Endothelial cell of hepatic sinusoid (primary cell): ENCODE measurements around the gene TM4SF1.
"Not testable (repeated sequence)": the region's sequence is repeated elsewhere in the genome, so short reads cannot be mapped to it uniquely, and the experiment has no call there.

Experiments
- in situ Hi-C: cut with HindIII; loops from 2 replicates; pipeline ENCODE4 v1.10.0; 2017; ENCODE audit warnings: low sequenced_read_pairs

TM4SF1 gene

DNA sequence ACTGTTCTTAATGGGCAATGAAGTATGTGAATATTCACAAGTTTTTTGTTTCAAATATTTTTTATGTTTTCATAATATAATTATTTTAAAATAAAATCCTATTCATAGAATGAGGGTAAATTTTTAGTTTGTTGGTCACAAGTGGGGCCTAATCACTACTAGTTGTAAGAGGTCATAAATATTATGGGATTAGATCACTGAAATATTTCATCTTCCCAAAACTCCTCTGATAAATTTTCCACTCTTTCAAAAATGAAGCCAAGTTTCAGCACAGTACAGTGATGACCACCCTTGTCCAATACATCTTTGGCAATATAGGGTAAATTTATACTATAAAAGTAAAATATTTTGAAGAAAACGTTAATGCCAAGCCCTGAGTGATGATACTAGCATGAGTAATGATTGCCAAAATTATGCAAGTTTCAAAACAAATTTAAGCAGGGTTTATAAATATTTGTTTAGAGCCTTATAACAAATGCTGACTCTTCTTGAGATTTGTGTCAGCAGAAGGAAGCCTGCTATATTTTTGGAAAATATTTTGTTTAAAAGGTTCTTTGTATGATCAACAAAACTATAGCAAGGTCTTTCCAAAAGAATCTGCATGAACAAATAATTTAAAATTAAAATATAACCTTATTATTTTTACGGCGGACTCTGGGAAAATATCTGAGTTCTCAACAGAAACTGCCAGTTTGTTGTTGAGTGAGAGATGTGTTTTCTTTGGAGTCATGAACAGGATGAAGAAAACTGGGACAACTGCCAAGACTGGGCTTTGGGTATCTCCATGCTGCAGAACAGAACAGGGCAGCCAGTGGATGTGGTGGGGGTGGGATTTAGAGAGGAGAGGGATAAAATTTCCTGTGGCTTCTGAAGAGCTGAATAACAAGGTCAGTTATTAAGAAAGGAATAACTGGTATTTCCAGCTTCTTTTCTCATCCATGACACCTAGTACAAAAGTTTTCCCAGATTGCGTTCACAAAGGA lies 17.9 kb upstream of the TM4SF1 start:
- in situ Hi-C loops: no loop called here

DNA sequence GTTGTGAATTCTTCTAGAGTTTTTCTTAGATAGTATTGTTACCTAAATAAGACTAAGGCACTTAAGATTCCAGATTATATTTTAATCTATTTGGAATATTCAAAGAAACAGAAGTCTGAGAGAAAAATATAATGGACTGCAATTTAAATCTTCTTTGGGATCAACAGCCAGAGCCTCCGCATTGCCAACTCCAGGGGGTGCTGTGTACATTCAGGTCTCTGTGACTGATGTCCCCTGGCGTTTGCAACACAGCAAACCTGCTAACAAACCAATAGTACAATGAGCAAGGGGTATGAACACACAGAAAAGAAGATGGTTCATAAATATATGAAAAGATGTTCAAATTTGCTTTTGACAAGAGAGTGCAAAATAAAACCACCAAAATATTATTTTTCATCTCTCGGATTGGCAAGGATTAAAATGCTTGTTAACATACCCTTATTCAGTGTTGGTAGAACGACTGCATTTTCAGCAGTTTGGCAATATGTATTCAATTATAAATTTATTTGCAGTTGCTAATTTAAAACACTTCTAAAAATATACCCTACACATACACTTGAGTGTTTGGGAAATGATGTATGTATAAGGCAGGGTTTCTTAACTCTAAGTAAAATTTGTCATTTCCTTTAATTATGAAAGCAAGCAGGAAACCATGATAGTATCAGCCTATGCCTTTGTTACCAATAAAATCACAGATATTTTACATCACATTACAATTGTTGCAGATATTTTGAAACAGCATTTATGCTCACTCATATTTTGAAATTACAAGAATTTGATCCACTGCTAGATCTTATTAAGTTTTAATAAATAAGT lies 16.1 kb upstream of the TM4SF1 start:
- in situ Hi-C loops: no loop called here

DNA sequence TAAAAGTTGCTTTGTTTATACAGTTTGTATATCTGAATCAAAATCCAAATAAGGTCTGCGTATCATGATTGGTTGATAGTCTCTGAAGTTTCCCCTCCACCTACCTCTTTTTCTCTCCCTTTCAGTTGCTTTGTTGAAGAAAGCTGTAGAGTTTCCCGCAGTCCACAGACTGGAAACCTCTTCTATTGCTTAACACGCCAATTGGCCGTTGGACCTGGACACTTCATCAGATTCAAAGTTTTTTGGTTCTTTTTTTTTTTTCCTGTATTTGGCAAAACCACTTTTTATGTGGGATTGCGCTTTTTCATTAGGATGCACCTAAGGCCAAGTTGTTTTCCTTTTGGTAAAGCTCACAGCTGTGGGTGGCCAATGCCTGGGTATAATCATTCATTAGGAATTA lies 14.5 kb upstream of the TM4SF1 start:
- in situ Hi-C loops: no loop called here

DNA sequence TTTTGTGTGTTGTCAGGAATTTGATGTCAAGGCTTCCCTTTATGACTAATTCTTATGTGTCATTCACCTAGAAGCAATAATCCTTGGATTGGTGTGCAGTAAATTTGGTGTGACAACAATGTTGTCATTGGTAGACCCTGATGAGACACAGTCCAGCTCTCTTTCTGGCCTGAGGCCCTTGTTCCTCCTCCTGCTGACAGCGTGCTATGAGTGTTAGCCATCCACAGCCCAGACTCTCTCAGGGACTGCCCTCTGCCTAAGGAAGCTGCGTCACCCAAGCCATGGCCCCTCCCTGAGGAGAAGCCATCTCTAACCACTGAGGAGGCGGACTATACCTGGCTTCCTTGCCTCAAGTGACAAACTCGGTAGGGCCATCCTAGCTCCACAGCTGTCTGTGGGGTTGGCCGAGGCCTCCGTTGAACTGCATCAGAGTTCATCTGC lies 13.3 kb upstream of the TM4SF1 start:
- in situ Hi-C loops: no loop called here

DNA sequence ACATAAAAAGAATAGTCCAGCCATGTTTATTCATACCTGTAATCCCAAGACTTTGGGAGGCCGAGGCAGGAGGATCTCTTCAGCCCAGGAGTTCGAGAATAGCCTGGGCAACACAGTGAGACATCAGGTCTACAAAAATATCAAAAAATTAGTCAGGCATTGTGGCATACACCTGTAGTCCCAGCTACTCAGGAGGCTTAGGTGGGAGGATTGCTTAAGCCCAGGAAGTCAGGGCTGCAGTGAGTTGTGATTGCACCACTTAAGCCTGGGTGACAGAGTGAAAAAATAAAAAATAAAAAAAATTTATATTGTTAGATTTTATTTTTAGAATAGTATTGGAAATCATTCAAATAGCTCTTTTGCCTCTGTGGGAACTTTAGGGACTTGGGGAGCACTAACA lies 12.8 kb upstream of the TM4SF1 start:
- in situ Hi-C loops: no loop called here

DNA sequence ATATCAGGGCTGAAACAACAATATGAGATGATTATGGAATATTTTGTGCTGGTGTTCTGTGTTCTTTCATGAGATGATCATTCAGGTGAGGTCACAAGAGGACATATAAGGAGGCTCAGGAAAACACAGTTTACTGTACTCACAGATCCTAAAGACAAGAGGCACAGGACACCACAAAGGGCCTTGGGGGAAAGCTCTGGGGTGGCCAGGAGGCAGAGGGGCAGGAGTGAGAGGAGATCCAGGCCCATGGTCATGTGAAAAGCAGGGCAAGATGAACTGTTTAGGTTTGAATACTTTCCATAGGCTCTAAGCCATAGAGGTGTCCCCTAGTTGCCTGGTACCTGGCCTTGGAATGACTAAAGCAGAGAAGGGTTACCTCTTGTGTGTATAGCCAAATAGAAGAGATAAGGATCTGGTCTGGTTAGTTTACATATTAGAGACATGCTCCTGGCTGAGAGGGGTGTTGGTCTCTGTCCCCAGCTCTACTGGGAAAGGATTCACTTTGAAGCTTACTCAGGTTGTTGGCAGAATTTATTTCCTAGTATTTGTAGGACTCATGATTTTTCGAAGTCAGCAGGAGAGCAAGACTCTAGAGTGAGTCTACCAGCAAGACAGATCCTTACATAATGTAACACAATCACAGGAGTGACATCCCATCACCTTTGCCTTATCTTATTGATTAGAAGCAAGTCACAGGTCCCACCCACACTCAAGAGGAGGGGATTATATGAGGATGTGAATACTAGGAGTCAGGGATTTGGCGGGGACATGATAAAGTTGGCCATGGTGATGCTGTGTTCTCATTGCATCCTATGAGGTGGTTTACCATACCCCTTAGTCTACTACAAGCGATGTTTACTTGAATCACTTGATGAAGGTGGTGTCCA lies 11.3 kb upstream of the TM4SF1 start:
- in situ Hi-C loops: no loop called here

DNA sequence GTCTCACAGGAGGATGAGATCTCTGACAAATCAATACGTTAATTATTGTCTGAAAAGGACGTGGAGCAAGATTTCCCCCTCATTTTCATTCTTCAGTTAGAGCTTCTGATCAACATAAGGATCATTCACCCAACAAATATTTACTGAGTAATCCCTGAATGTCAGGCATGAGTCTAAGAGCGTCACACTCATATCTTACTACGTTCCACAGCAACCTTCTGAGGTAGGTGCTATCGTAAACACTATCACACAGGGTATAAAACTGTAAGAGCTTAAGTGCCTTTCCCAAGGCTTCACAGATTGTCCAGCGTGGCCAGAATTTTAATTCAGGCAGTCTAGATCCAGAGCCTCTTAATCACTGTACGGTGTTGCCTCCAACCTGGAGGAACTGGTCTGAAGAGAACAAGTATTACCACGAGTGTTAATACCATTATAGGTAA lies 10.6 kb upstream of the TM4SF1 start:
- in situ Hi-C loops: no loop called here

DNA sequence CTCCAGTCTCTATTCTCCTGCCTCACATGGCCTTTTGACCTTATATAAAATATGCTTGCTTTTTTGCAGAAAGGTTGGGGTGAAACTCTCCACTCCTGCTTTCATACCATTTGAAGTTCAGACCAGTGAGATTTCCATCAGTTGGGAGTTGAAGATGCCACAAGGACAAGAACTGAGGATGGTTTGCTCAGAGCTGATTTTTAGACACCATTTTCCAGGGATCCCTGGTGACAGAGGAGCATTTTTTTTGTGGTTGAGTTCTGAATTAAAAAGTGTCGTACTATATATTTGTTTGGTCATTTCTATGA lies 8.8 kb upstream of the TM4SF1 start:
- in situ Hi-C loops: no loop called here

DNA sequence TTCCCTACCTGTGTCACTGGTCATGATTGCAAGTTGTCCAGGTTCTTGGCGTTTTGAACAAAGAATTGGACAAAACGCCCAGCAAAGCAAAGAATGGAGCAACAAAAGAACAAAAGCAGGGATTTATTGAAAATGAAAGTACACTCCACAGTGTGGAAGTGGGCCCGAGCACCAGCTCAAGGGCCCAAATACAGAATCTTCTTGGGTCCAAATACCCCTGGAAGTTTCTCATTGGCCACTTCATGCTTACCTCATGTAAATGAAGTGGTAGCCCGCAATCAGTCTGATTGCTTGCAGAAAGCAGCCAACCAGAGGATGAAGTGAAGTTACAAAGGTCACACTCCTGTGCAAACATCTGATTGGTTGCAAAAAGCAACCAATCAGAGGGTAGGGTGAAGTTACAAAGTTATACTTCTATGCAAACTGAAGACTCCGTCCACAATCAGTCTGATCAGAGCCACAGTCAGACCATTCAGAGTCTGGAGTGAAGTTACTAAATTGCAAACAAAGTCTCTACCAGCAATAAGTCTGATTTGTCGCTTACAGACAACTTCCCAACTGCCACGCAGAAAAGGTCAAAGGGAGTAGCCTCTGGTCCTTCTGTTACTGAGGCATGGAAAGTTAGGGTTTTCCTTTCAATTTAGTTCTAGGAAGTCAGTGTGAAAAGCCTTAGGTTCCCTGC lies 8.3 kb upstream of the TM4SF1 start:
- in situ Hi-C loops: no loop called here

DNA sequence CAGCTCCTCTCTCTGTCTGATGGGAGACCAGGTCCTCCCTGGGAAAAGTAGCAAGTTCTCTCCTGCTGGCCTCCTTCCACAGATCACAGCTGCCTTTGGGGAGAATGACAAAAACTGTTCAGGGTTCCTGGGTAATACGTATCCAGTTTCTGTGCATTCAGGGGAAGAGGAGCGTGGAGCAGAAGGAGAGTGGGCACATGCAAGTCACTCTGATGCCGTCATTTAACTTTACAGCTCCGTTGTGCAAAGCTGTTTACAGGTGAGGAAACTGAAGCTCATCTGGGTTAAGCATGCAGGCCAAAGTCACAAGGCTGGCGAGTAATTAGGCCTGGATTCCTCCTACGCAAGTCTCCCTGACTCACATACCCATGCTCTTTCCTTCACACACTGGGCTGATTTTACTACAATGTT lies 7.5 kb upstream of the TM4SF1 start:
- in situ Hi-C loops: no loop called here

DNA sequence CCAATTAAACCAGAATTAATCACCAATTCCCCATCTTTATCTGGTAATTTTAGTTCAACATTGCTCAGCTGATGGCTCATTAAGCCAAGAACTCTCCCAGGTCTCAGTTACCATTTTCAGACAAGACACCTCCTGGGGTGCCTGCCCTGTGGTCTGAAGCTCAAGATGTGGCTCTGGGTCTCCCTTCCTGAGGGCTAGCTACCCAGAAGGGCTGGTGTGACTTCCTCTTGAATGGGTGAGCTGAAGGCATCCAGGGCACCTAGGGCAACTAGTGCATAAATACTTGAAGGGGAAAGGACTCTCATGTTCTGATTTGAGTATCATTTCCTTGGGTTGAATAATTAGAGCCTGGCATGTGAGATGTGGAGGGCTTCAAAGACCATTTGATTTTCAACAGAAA lies 6.7 kb upstream of the TM4SF1 start:
- in situ Hi-C loops: no loop called here

DNA sequence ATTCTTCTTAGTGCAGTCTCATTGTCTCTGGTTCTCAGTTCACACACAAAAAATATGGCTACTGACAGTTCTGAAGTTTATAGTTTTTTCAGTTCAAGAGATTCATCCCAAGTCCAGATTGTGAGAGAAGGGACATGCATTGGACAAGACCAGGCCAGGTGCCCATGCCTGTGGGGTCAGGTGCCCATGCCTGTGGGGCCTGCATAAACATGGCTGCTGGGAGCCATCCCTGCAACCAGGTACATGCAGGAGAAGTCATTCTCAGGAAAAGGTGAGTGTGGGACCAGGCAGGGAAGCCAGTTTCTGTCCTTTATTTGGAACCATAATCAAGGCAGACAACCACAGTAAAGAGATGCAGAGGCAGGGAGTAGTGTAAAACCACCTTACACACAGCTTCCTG lies 6.3 kb upstream of the TM4SF1 start:
- in situ Hi-C loops: no loop called here

DNA sequence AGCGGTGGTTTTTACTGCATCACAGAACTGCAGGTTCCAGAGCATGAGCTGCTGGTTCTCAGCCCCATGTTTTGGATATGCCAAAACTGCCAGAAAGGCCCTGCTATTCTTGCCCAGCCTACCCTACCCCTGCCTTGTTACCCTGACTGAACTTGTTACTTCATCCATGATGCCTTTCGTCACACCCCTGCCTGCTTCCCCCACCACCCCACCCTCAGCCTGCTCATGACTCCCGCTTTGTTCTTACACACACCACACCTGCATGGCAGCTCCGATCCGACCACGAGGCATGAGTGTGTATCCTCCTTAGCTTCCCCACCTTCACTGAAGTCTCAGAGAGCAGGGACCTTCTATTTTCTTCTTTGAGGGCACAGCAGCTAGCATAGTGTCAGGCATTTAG lies 5.1 kb upstream of the TM4SF1 start:
- in situ Hi-C loops: no loop called here

DNA sequence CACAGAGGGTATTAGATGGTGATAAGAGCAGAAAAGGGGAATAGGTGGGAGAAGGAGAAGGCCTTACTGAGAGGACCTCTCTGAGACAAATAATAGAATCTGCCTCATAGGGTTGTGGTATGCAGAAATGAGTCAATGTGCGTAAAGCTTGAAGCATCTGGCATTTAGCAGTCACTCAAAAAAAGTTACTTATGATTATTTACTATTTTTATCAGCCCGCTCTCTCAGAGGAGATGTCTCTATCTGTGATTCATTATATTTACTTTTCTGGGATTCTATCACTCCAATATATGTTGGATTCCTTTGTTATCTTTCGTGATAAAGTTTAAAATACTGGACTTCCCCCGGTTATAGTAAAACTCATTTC lies 4.6 kb upstream of the TM4SF1 start:
- in situ Hi-C loops: no loop called here

DNA sequence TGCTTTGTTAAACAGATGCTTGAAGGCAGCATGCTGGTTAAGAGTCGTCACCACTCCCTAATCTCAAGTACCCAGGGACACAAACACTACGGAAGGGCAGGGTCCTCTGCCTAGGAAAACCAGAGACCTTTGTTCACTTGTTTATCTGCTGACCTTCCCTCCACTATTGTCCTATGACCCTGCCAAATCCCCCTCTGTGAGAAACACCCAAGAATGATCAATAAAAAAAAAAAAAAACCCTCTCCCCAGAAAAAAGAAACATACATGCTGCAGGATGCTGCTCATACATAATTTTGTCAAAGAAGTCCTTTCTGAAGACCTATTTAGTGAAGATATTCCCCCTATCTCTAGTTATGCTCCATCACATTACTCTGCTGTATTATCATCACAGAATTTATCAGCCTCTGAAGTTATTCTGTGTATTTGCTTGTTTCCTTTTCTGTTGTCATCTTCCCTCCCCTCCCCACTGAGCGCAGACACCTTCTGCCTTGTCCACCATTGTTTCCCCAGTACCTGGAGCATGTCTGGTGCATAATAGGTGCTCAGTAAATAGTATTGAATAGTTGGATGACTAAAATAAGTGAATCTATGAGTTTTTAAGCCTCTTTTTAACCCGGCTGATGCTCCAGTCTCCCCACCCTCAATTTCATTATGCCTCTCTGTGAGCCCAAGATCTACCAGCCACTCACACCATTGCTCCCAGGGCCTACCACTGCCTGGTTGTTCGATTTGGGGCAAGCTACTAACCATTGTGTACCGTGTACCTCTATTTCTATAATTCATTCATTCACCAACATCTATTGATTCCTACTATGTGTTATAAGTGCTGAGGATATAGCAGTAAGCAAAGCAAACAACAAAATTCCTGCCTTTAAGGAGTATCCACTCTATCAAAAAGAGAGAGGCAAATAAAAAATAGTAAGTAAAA lies 4.0 kb upstream of the TM4SF1 start:
- in situ Hi-C loops: no loop called here

DNA sequence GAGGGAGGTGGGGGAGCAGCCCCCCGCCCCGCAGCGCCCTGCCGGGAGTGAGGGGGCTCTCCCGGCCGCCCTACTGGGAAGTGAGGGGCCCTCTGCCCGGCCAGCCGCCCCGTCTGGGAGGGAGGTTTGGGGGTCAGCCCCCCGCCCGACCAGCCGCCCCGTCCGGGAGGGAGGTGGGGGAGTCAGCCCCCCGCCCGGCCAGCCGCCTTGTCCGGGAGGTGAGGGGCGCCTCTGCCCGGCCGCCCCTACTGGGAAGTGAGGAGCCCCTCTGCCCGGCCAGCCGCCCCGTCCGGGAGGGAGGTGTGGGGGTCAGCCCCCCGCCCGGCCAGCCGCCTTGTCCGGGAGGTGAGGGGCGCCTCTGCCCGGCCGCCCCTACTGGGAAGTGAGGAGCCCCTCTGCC lies 2.8 kb upstream of the TM4SF1 start:
- in situ Hi-C loops: not testable (repeated sequence)

DNA sequence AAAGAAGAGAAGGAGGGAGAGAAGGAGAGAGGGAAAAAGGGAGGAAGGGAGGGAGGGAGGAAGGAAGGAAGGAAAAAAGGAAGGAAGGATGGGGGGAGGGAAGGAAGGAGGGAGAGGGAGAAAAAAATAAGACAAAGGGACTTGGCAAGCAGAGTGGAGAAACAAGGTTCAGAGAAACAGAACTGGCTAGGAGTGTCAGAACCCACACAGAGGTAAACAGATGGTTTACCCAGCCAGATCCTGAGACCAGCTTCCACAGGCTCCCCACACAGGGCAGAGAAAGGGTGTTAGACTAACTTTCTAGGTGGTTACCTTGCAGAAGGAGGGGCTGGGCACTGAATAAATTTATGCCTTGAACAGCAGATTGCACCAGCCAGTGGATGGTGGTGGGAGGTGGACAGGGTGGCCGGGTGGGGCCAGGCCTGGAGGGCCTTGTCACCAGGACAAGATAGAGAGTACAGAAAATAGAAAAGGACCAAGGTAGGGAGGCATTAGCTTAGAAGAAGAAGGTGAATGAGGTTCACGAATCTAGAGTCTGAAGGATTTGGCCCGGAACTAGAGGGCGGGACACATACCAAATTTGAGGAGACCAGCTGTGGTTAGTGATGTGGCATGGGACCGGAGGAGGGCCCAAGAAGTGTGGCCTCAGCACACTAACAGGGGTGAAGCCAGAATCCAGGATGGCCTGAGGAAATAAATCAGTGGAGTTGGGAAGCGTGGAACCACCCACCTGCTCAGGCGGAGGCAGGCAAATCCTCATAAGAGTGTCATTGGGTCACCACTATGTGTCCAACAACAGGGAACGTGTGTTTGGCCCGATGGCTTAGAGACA lies 1.2 kb upstream of the TM4SF1 start:
- in situ Hi-C loops: loop anchor here (5.0 kb wide), 1 partner anchor 36 kb away; no protein-coding TSS in a partner anchor

DNA sequence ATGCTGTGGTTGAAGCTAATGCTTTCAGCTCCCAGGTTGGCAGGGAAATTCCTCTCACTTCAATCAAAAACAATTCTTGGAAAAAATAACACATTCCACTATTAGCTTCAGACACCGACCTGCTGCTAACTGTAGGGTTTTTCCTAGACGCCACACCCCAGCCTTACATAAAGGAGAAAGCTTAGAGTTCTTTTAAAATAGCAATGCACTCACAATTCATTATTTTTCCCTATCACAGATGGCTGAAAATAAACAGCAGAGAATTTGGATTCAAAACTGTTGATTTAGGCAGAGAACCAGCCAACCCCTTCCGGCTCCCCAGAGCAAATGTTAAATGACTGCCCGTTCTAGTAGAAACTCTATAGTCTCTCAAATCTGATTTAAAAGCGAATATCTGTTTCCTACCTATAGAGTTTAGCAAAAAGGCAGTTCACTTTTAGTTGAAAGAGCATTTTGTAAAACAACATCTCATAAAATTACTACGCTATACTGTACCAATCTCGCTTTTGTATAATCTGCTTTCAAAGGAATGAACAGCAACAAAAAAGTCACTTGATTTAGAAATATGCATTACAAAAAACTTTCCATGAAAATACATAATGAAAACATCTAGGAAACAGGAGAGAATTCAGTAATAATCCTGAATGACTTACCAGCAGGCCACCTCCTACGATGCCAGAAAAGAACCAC lies 586 bp downstream of the TM4SF1 start:
- in situ Hi-C loops: loop anchor here (5.0 kb wide), 1 partner anchor 35 kb away; no protein-coding TSS in a partner anchor
